Measurements from ENCODE around the gene LPIN1.
"Not testable (repeated sequence)": the region's sequence is repeated elsewhere in the genome, so short reads cannot be mapped to it uniquely, and the experiment has no call there.

The LPIN1 gene

GRCh38 chr2:11810237-11810977 lies 64.0 kb downstream of the LPIN1 start:
- Histone ChIP-seq H3K27ac (ENCODE audit: low read length) (no peak overlapping the region), H3K9me3 (ENCODE audit: insufficient read depth, low read depth, low read length) (no peaks in the 10 kb centered on the region), H3K9ac (ENCODE audit: low read depth, low read length) (no peak overlapping the region), H3K27me3 (ENCODE audit: insufficient read depth, low read length) (no peaks in the 10 kb centered on the region), H3K36me3 (ENCODE audit: insufficient read depth, low read depth, low read length) (peaks cover 7% of the 10 kb centered on the region; the same call in 1 of the 2 replicates), H3K4me3 (ENCODE audit: low read length) (no peak overlapping the region), H3K4me1 (ENCODE audit: insufficient read depth, low read length) (no peaks in the 10 kb centered on the region)

- H3K27ac ChIP-seq (ENCODE audit: low read length): no peak overlapping the region
- no peaks in the 10 kb centered on the region for H3K27me3 ChIP-seq (ENCODE audit: insufficient read depth, low read length)
- no peak overlapping the region for H3K9ac ChIP-seq (ENCODE audit: low read depth, low read length)
- no peak overlapping the region for H3K4me3 ChIP-seq (ENCODE audit: low read length)
- no peaks in the 10 kb centered on the region; the same call in 1 of the 2 replicates for H3K36me3 ChIP-seq (ENCODE audit: insufficient read depth, low read depth, low read length)
- H3K9me3 ChIP-seq (ENCODE audit: insufficient read depth, low read depth, low read length): no peaks in the 10 kb centered on the region
- no peaks in the 10 kb centered on the region for H3K4me1 ChIP-seq (ENCODE audit: insufficient read depth, low read length)
These were observed 64.7 kb downstream of the LPIN1 start for GRCh38 chr2:11811036-11811654.

GRCh38 chr2:11812466-11813248 lies 66.2 kb downstream of the LPIN1 start:
- Histone ChIP-seq H3K4me1 (ENCODE audit: insufficient read depth, low read length) (no peaks in the 10 kb centered on the region), H3K27ac (ENCODE audit: low read length) (no peak overlapping the region), H3K4me3 (ENCODE audit: low read length) (no peak overlapping the region), H3K27me3 (ENCODE audit: insufficient read depth, low read length) (no peaks in the 10 kb centered on the region), H3K36me3 (ENCODE audit: insufficient read depth, low read depth, low read length) (no peaks in the 10 kb centered on the region; the same call in 1 of the 2 replicates), H3K9ac (ENCODE audit: low read depth, low read length) (no peak overlapping the region), H3K9me3 (ENCODE audit: insufficient read depth, low read depth, low read length) (no peaks in the 10 kb centered on the region)

GRCh38 chr2:11813345-11813744 lies 66.9 kb downstream of the LPIN1 start:
- not testable (repeated sequence) for H3K9me3 ChIP-seq (ENCODE audit: insufficient read depth, low read depth, low read length); H3K4me1 ChIP-seq (ENCODE audit: insufficient read depth, low read length); H3K36me3 ChIP-seq (ENCODE audit: insufficient read depth, low read depth, low read length); H3K27me3 ChIP-seq (ENCODE audit: insufficient read depth, low read length); H3K27ac ChIP-seq (ENCODE audit: low read length); H3K4me3 ChIP-seq (ENCODE audit: low read length); H3K9ac ChIP-seq (ENCODE audit: low read depth, low read length)

GRCh38 chr2:11813951-11814350 lies 67.5 kb downstream of the LPIN1 start:
- H3K9ac ChIP-seq (ENCODE audit: low read depth, low read length): no peak overlapping the region
- no peaks in the 10 kb centered on the region for H3K9me3 ChIP-seq (ENCODE audit: insufficient read depth, low read depth, low read length)
- H3K27ac ChIP-seq (ENCODE audit: low read length): no peak overlapping the region
- no peaks in the 10 kb centered on the region for H3K4me1 ChIP-seq (ENCODE audit: insufficient read depth, low read length)
- H3K27me3 ChIP-seq (ENCODE audit: insufficient read depth, low read length): no peaks in the 10 kb centered on the region
- H3K4me3 ChIP-seq (ENCODE audit: low read length): no peak overlapping the region
- H3K36me3 ChIP-seq (ENCODE audit: insufficient read depth, low read depth, low read length): no peaks in the 10 kb centered on the region; the same call in 1 of the 2 replicates

GRCh38 chr2:11814979-11815510 lies 68.6 kb downstream of the LPIN1 start:
- Histone ChIP-seq H3K4me3 (ENCODE audit: low read length) (no peak overlapping the region), H3K4me1 (ENCODE audit: insufficient read depth, low read length) (no peaks in the 10 kb centered on the region), H3K27ac (ENCODE audit: low read length) (no peak overlapping the region), H3K9me3 (ENCODE audit: insufficient read depth, low read depth, low read length) (no peaks in the 10 kb centered on the region), H3K36me3 (ENCODE audit: insufficient read depth, low read depth, low read length) (no peaks in the 10 kb centered on the region; the same call in 1 of the 2 replicates), H3K9ac (ENCODE audit: low read depth, low read length) (no peak overlapping the region), H3K27me3 (ENCODE audit: insufficient read depth, low read length) (no peaks in the 10 kb centered on the region)

- not testable (repeated sequence) for H3K27me3 ChIP-seq (ENCODE audit: insufficient read depth, low read length); H3K4me1 ChIP-seq (ENCODE audit: insufficient read depth, low read length); H3K9me3 ChIP-seq (ENCODE audit: insufficient read depth, low read depth, low read length); H3K27ac ChIP-seq (ENCODE audit: low read length); H3K4me3 ChIP-seq (ENCODE audit: low read length); H3K9ac ChIP-seq (ENCODE audit: low read depth, low read length)
- H3K36me3 ChIP-seq (ENCODE audit: insufficient read depth, low read depth, low read length): peaks cover 10% of the 10 kb centered on the region; the same call in 1 of the 2 replicates
These were observed 70.5 kb downstream of the LPIN1 start for GRCh38 chr2:11816935-11817334.

- Histone ChIP-seq H3K4me3 (ENCODE audit: low read length) (no peak overlapping the region), H3K9me3 (ENCODE audit: insufficient read depth, low read depth, low read length) (no peaks in the 10 kb centered on the region), H3K27ac (ENCODE audit: low read length) (no peak overlapping the region), H3K9ac (ENCODE audit: low read depth, low read length) (no peak overlapping the region), H3K4me1 (ENCODE audit: insufficient read depth, low read length) (no peaks in the 10 kb centered on the region), H3K36me3 (ENCODE audit: insufficient read depth, low read depth, low read length) (peaks cover 10% of the 10 kb centered on the region; the same call in 1 of the 2 replicates), H3K27me3 (ENCODE audit: insufficient read depth, low read length) (no peaks in the 10 kb centered on the region)
These were observed 72.8 kb downstream of the LPIN1 start for GRCh38 chr2:11819235-11819729.

GRCh38 chr2:11820650-11821049 lies 74.2 kb downstream of the LPIN1 start:
- H3K27ac ChIP-seq (ENCODE audit: low read length): no peak overlapping the region
- no peaks in the 10 kb centered on the region for H3K4me1 ChIP-seq (ENCODE audit: insufficient read depth, low read length)
- H3K27me3 ChIP-seq (ENCODE audit: insufficient read depth, low read length): no peaks in the 10 kb centered on the region
- no peak overlapping the region for H3K9ac ChIP-seq (ENCODE audit: low read depth, low read length)
- H3K9me3 ChIP-seq (ENCODE audit: insufficient read depth, low read depth, low read length): no peaks in the 10 kb centered on the region
- H3K36me3 ChIP-seq (ENCODE audit: insufficient read depth, low read depth, low read length): peaks cover 10% of the 10 kb centered on the region; the same call in 1 of the 2 replicates
- no peak overlapping the region for H3K4me3 ChIP-seq (ENCODE audit: low read length)

GRCh38 chr2:11821705-11822104 lies 75.3 kb downstream of the LPIN1 start:
- peaks cover 10% of the 10 kb centered on the region; the same call in 1 of the 2 replicates for H3K36me3 ChIP-seq (ENCODE audit: insufficient read depth, low read depth, low read length)
- no peak overlapping the region for H3K9ac ChIP-seq (ENCODE audit: low read depth, low read length)
- H3K27ac ChIP-seq (ENCODE audit: low read length): no peak overlapping the region
- H3K4me1 ChIP-seq (ENCODE audit: insufficient read depth, low read length): no peaks in the 10 kb centered on the region
- no peaks in the 10 kb centered on the region for H3K9me3 ChIP-seq (ENCODE audit: insufficient read depth, low read depth, low read length)
- H3K4me3 ChIP-seq (ENCODE audit: low read length): no peak overlapping the region
- H3K27me3 ChIP-seq (ENCODE audit: insufficient read depth, low read length): no peaks in the 10 kb centered on the region

- peaks cover 13% of the 10 kb centered on the region; the same call in 1 of the 2 replicates for H3K36me3 ChIP-seq (ENCODE audit: insufficient read depth, low read depth, low read length)
- H3K9me3 ChIP-seq (ENCODE audit: insufficient read depth, low read depth, low read length); H3K4me3 ChIP-seq (ENCODE audit: low read length); H3K27me3 ChIP-seq (ENCODE audit: insufficient read depth, low read length); H3K9ac ChIP-seq (ENCODE audit: low read depth, low read length); H3K27ac ChIP-seq (ENCODE audit: low read length); H3K4me1 ChIP-seq (ENCODE audit: insufficient read depth, low read length): not testable (repeated sequence)
These were observed 75.9 kb downstream of the LPIN1 start for GRCh38 chr2:11822359-11822745.
